Sigmoid colon (tissue), 4 donors: ENCODE measurements around the gene CYBC1.

Experiments used
- CTCF ChIP-seq, 4 experiments: fragments of 450-650 bp in 3 of 4; fragments of 200-600 bp in 1 of 4; IDR thresholded peaks; one replicate each; pipeline ENCODE4 v1.5.1; 2016 to 2019; ENCODE audit warnings: antibody characterized with exemption in 4 of 4, mild to moderate bottlenecking in 3 of 4, moderate library complexity in 2 of 4
- POLR2A ChIP-seq, 2 donors: fragments of 450-650 bp; IDR thresholded peaks; one replicate each; pipeline ENCODE4 v1.6.1; 2016; ENCODE audit warnings: antibody characterized with exemption in 2 of 2, mild to moderate bottlenecking in 2 of 2, moderate library complexity in 2 of 2
- POLR2AphosphoS5 ChIP-seq, 4 donors: sonication (generic); formaldehyde crosslinking; IDR thresholded peaks; one replicate each; pipeline ENCODE4 v1.6.1; 2017; ENCODE audit warnings: antibody characterized with exemption in 4 of 4

GRCh38 chr17:82486231-82487094 is 35.9 kb upstream of the CYBC1 start:
- TF ChIP-seq CTCF (IDR thresholded peaks at IDR 0.05) (no peak), POLR2AphosphoS5 (IDR thresholded peaks at IDR 0.05) (no peak), POLR2A (IDR thresholded peaks at IDR 0.05) (no peak)
